GM12878 (cell line): ENCODE results near the gene LEPR. TPM values are rescaled to one million over a fixed set of nuclear protein-coding genes. Genes with fewer than 3 reads are reported as not detected.

Experiments used
- ATAC-seq: fragments of 200-7000 bp; cut with Tn5 transposase; 3 replicates; pipeline ENCODE4 v1.9.1; 2020; ENCODE audit warnings: mild to moderate bottlenecking, moderate library complexity
- Bru-seq: library from RNA; stranded (reverse); fragments of 400-500 nt; gene quantifications from one replicate; lab custom pipeline; 2021; lab: Mats Ljungman, UMichigan
- BruChase-seq, 2 experiments: library from RNA; stranded (reverse); fragments of 400-500 nt; gene quantifications; one replicate each; lab custom pipeline; 2021; lab: Mats Ljungman, UMichigan
- BruUV-seq: library from RNA; stranded (reverse); fragments of 400-500 nt; replicated peaks from 2 replicates; lab custom pipeline; 2021; lab: Mats Ljungman, UMichigan
- CTCF ChIA-PET: fragments of 300-600 bp; sonication (Branson Sonifier 250); formaldehyde crosslinking; extraction: SDS; loops from one replicate; lab custom pipeline; 2021; ENCODE audit warnings: inconsistent platforms; lab: Yijun Ruan, JAX
- POLR2A ChIA-PET: fragments of 350-600 bp; formaldehyde crosslinking; extraction: SDS; loops from one replicate; lab custom pipeline; 2021; ENCODE audit warnings: inconsistent platforms; lab: Charles Lee
- RAD21 ChIA-PET: fragments of 300-600 bp; sonication (Branson Sonifier 250); formaldehyde crosslinking; loops from one replicate; lab custom pipeline; 2023; ENCODE audit warnings: antibody characterized with exemption; ENCODE audit not compliant: unreplicated experiment; lab: Charles Lee
- SMC1A ChIA-PET: fragments of 300-600 bp; sonication (Branson Sonifier 250); formaldehyde crosslinking; loops from one replicate; lab custom pipeline; 2023; ENCODE audit not compliant: unreplicated experiment, uncharacterized antibody; lab: Charles Lee
- DNase-seq: peaks from one replicate; pipeline ENCODE4 v3.0.0-alpha.2; 2011; ENCODE audit warnings: low read depth, low spot score
- FAIRE-seq: peaks from 3 replicates; lab custom pipeline; 2011; peaks lifted over from hg19 to GRCh38; lab: Jason Lieb, UNC
- H2AFZ ChIP-seq: 2 replicates; pipeline ENCODE4 v1.6.0; 2011; ENCODE audit warnings: low read depth, low read length, control low read depth; ENCODE audit not compliant: control insufficient read depth
- H3K27ac ChIP-seq: 2 replicates; pipeline ENCODE4 v1.5.1; 2011; ENCODE audit warnings: control low read depth; ENCODE audit not compliant: control insufficient read depth, insufficient read depth
- H3K27me3 ChIP-seq, 2 experiments: replicated peaks in 1 of 2; 2 replicates each; pipeline versions ENCODE4 v1.6.0 to v1.6.1; 2011; ENCODE audit warnings: low read length in 1 of 2; ENCODE audit not compliant: control insufficient read depth in 2 of 2, insufficient read depth in 2 of 2
- H3K36me3 ChIP-seq, 2 experiments: 2 replicates each; pipeline ENCODE4 v1.5.1; 2011; ENCODE audit warnings: low read length in 1 of 2; ENCODE audit not compliant: control insufficient read depth in 2 of 2, insufficient read depth in 2 of 2
- H3K4me1 ChIP-seq: 2 replicates; pipeline ENCODE4 v1.6.1; 2011; ENCODE audit warnings: mild to moderate bottlenecking, low read length, moderate library complexity, mixed read lengths; ENCODE audit not compliant: control insufficient read depth, insufficient read depth
- H3K4me2 ChIP-seq: 2 replicates; pipeline ENCODE4 v1.6.0; 2011; ENCODE audit warnings: control low read depth; ENCODE audit not compliant: control insufficient read depth, insufficient read depth
- H3K4me3 ChIP-seq: fragments of 200-600 bp; sonication (generic); 2 replicates; pipeline ENCODE4 v1.5.1; 2016
- H3K79me2 ChIP-seq: 2 replicates; pipeline ENCODE4 v1.6.0; 2011; ENCODE audit warnings: low read length; ENCODE audit not compliant: control insufficient read depth, insufficient read depth
- H3K9ac ChIP-seq: 2 replicates; pipeline ENCODE4 v1.8.0; 2011; ENCODE audit warnings: low read length, control low read depth, mixed read lengths; ENCODE audit not compliant: control insufficient read depth, insufficient read depth
- H3K9me3 ChIP-seq: replicated peaks from 3 replicates; pipeline ENCODE4 v1.5.1; 2011; ENCODE audit warnings: mild to moderate bottlenecking, low read length; ENCODE audit not compliant: control insufficient read depth, insufficient read depth
- H4K20me1 ChIP-seq: 2 replicates; pipeline ENCODE4 v1.6.0; 2011; ENCODE audit not compliant: control insufficient read depth, insufficient read depth
- CHD4 ChIP-seq: fragments of 200-600 bp; sonication (generic); IDR thresholded peaks from 2 replicates; pipeline ENCODE4 v1.6.1; 2016; ENCODE audit warnings: mild to moderate bottlenecking
- CREM ChIP-seq: IDR thresholded peaks from 2 replicates; pipeline ENCODE4 v1.6.1; 2014; ENCODE audit warnings: antibody characterized with exemption, low read depth
- ELK1 ChIP-seq: IDR thresholded peaks from 2 replicates; pipeline ENCODE4 v1.6.1; 2012; ENCODE audit warnings: low read depth, low read length, improper control_type of control experiment
- LARP7 ChIP-seq: fragments of 450-650 bp; IDR thresholded peaks from 2 replicates; pipeline ENCODE4 v1.6.1; 2017; ENCODE audit warnings: mild to moderate bottlenecking
- NBN ChIP-seq: fragments of 450-650 bp; IDR thresholded peaks from 2 replicates; pipeline ENCODE4 v1.6.1; 2016
- PKNOX1 ChIP-seq: fragments of 450-650 bp; IDR thresholded peaks from 2 replicates; pipeline ENCODE4 v1.6.1; 2016; ENCODE audit warnings: mild to moderate bottlenecking
- PML ChIP-seq: IDR thresholded peaks from 2 replicates; pipeline ENCODE4 v1.6.1; 2012; ENCODE audit warnings: low read length, inconsistent platforms
- ZNF24 ChIP-seq: fragments of 450-650 bp; IDR thresholded peaks from 2 replicates; pipeline ENCODE4 v1.6.1; 2017; ENCODE audit warnings: antibody characterized with exemption, mild to moderate bottlenecking
- WGBS: methylation state at CpG from one replicate; pipeline ENCODE4 v1.1.6; 2016; ENCODE audit warnings: low lambda C conversion rate; ENCODE audit not compliant: insufficient replicate concordance, insufficient coverage; ENCODE audit errors: missing lambda C conversion rate; 5-methylcytosine and 5-hydroxymethylcytosine counted together
- in situ Hi-C: fragments of 300-500 bp; cut with MboI; formaldehyde crosslinking; loops from 9 replicates; pipeline ENCODE4 v1.14.3; 2018; ENCODE audit warnings: mixed read lengths
- intact Hi-C: fragments of 100-400 bp; cut with micrococcal nuclease; formaldehyde crosslinking; loops from one replicate; pipeline ENCODE4 v1.14.2; 2022; ENCODE audit not compliant: unreplicated experiment
- long read RNA-seq, 2 experiments: library from polyadenylated mRNA; unstranded; transcript quantifications; one replicate each; pipeline ENCODE4 v2.0.0, GENCODE V29; 2019 to 2020
- polyA minus RNA-seq, 3 experiments: library from RNA; depleted of rRNA, polyadenylated mRNA; stranded (reverse); fragments of >200 nt; gene quantifications; 2 replicates each; pipeline ENCODE4 v1.2.3, GENCODE V29; 2011
- polyA plus RNA-seq, 11 experiments: library from polyadenylated mRNA; depleted of rRNA in 4 of 11; unstranded in 6 of 11; stranded (reverse) in 5 of 11; fragments of >200 nt; fragmentation: Nextera tagmentation in 4 of 11; fragmentation: Illumina TruSeq in 1 of 11; extraction: Ambion mirVana in 4 of 11; extraction: Trizol in 1 of 11; gene quantifications; 1 replicate in 1 of 11; 2 replicates in 10 of 11; pipeline versions ENCODE4 v1.2.1 to v1.2.3, GENCODE V29; 2011 to 2016; ENCODE audit warnings: inconsistent platforms in 2 of 11, missing spikeins in 2 of 11, low read depth in 1 of 11
- total RNA-seq, 4 experiments: library from RNA; depleted of rRNA in 3 of 4; stranded (reverse); fragments of >200 nt in 3 of 4; fragmentation: Illumina TruSeq in 1 of 4; extraction: Trizol in 1 of 4; gene quantifications; 2 replicates each; pipeline versions ENCODE4 v1.2.1 to v1.2.3, GENCODE V29; 2013 to 2021
- TF ChIP-seq, protein P1 (sequence below): IDR thresholded peaks from 2 replicates; pipeline ENCODE4 v1.6.1; 2012; ENCODE audit warnings: improper control_type of control experiment, low read depth, low read length; ENCODE audit not compliant: insufficient replicate concordance

LEPR gene
- 11.7 and 12.5 TPM in 2 replicates for total RNA-seq (2013; cell fraction: nucleolus; rRNA removed)
- 1.2 and 1.7 TPM in 2 replicates for total RNA-seq (2014; rRNA removed)
- total RNA-seq (2014; rRNA removed; fragmentation: Illumina TruSeq; extraction: Trizol): 1.6 TPM in 2 replicates
- 1.2 TPM in 2 replicates for total RNA-seq (2021)
- 0.83 TPM for polyA plus RNA-seq (2011; ENCODE audit: low read depth)
- polyA plus RNA-seq (2011; rRNA removed): 3.7 and 7.0 TPM in 2 replicates
- polyA plus RNA-seq (2011; cell fraction: cytosol; rRNA removed): 1.3 and 1.9 TPM in 2 replicates
- 3.1 and 3.9 TPM in 2 replicates for polyA plus RNA-seq (2011; cell fraction: nucleus; rRNA removed)
- polyA plus RNA-seq (2012): 1.1 and 1.7 TPM in 2 replicates
- 1.1 and 3.4 TPM in 2 replicates for polyA plus RNA-seq (2014; fragmentation: Illumina TruSeq; extraction: Trizol)
- polyA plus RNA-seq (2014; fragmentation: Nextera tagmentation; extraction: Ambion mirVana): under 1 TPM; 0.63 to 0.64 TPM
- polyA plus RNA-seq (2014; rRNA removed): 0.49 and 0.62 TPM in 2 replicates
- polyA plus RNA-seq (2016; fragmentation: Nextera tagmentation; extraction: Ambion mirVana): 1 to 10 TPM; 1.3 to 1.6 TPM
- polyA minus RNA-seq (2011; rRNA and poly(A)+ RNA removed): 5.0 and 9.2 TPM in 2 replicates
- 1.9 and 2.1 TPM in 2 replicates for polyA minus RNA-seq (2011; cell fraction: cytosol; rRNA and poly(A)+ RNA removed)
- polyA minus RNA-seq (2011; cell fraction: nucleus; rRNA and poly(A)+ RNA removed): 2.5 and 3.0 TPM in 2 replicates
- Bru-seq, nascent RNA: percentile 57 among the genes with signal in this experiment
- BruChase-seq, experiment 1, labeled RNA remaining after a 6-hour chase: percentile 67 among the genes with signal in this experiment
- BruChase-seq, experiment 2, labeled RNA remaining after a 2-hour chase: percentile 69 among the genes with signal in this experiment
- long read RNA-seq, experiment 1, partial matches to known transcripts: 1 of 4 reads
- long read RNA-seq, experiment 1, other reads (novel, unspliced or antisense): 3 of 4 reads
- long read RNA-seq, experiment 2, full-length matches to known transcripts: 3 of 11 reads
- long read RNA-seq, experiment 2, partial matches to known transcripts: 1 of 11 reads
- long read RNA-seq, experiment 2, other reads (novel, unspliced or antisense): 7 of 11 reads

DNA sequence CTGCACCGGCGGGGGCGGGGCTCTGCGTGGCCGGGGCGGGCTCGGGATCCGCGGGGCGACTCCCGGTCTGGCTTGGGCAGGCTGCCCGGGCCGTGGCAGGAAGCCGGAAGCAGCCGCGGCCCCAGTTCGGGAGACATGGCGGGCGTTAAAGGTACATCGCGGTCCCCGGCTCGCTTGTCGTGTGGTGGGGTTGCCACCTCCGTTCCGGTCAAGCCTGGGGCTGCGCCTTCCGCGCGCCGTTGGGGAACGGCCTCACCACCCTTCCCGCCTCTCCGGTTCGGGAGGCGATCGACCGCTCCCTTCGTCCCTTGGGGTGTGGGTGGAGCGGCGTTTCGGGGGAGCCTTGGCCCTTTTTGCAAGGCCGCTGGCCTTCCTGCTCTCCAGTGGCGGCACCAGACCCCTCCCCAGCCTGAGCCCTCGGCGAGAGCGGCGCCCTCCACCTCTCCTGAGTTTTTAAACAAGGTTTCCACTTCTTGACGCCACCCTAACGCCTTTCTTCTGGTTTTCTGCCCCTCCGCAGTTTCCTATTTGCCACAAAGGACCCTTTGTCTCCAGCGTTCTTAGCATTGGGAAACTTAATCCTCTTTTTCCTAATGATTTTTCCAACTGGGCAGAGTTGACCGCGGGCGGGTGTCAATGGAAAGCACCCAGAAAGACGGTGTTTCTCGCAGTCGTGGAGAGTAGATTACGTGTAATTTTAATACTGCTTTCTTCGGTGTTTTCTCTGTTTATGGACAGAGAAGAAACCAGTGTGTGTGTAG is at the start of gene LEPR, which contains the start of gene LEPROT:
TSS of gene LEPR (plus strand) at position 79 of the 761 bp plus-strand sequence. CDS start 144,898 bp downstream, outside the sequence.
TSS of gene LEPROT (plus strand) at position 79 of the 761 bp plus-strand sequence. CDS start at position 136, 57 bp downstream.
- Histone ChIP-seq H3K79me2 (peaks cover 33% of the 10 kb centered on the region), H2AFZ (peak within 1 kb of the TSS; percentile 100), H3K4me1 (peaks cover 6% of the 10 kb centered on the region), H3K9me3 (no peaks in the 10 kb centered on the region; the same call in 2 of the 3 replicates), H3K4me2 (peak within 1 kb of the TSS; percentile 96), H3K9ac (peak within 1 kb of the TSS; percentile 94), H3K27me3 (no peaks in the 10 kb centered on the region), H3K36me3 (peaks cover 0 to 1% of the 10 kb centered on the region in 2 experiments; a peak in 1 of 4 replicates), H3K4me3 (peak within 1 kb of the TSS; percentile 96), H3K27ac (peak within 1 kb of the TSS; percentile 87), H4K20me1 (no peaks in the 10 kb centered on the region)
- RAD21 ChIA-PET: interaction anchor here (0.7 to 1.3 kb wide), 14 partner anchors 9 to 1633 kb away, joined by 3 to 9 read pairs (median 3); partner anchors contain the start of gene AK4
- POLR2A ChIA-PET: interaction anchor here (1.1 to 1.4 kb wide), 3 partner anchors 15 to 459 kb away, joined by 3 to 5 read pairs (median 3); no protein-coding TSS in a partner anchor
- CTCF ChIA-PET: interaction anchor here (0.6 to 4.2 kb wide), 9 partner anchors 9 to 596 kb away, joined by 3 to 41 read pairs (median 4); no protein-coding TSS in a partner anchor
- SMC1A ChIA-PET: interaction anchor here (0.8 to 1.5 kb wide), 3 partner anchors 20 to 267 kb away, joined by 3 to 4 read pairs (median 3); no protein-coding TSS in a partner anchor
- ATAC-seq (peak; percentile 82), DNase-seq (no peak), FAIRE-seq (no peak)
- in situ Hi-C loops: loop anchor here (10.0 kb wide), 1 partner anchor 824 kb away; no protein-coding TSS in a partner anchor
- intact Hi-C loops: loop anchor here (1.0 kb wide), 1 partner anchor 392 kb away; no protein-coding TSS in a partner anchor
- under 1% methylated on average over 39 of the region's 60 CpGs for WGBS
- BruUV-seq: no TSS peak
- peak; percentile 88 for TF ChIP-seq LARP7
- 0 out of 2 replicates have a peak, but pooled peaks have one; percentile 27 for TF ChIP-seq CREM
- TF ChIP-seq CHD4: no peak
- TF ChIP-seq PML: 0 out of 2 replicates have a peak, but pooled peaks have one; percentile 60
- TF ChIP-seq PKNOX1: no peak
- 0 out of 2 replicates have a peak, but pooled peaks have one; percentile 6 for TF ChIP-seq ELK1
- TF ChIP-seq, protein P1, sequence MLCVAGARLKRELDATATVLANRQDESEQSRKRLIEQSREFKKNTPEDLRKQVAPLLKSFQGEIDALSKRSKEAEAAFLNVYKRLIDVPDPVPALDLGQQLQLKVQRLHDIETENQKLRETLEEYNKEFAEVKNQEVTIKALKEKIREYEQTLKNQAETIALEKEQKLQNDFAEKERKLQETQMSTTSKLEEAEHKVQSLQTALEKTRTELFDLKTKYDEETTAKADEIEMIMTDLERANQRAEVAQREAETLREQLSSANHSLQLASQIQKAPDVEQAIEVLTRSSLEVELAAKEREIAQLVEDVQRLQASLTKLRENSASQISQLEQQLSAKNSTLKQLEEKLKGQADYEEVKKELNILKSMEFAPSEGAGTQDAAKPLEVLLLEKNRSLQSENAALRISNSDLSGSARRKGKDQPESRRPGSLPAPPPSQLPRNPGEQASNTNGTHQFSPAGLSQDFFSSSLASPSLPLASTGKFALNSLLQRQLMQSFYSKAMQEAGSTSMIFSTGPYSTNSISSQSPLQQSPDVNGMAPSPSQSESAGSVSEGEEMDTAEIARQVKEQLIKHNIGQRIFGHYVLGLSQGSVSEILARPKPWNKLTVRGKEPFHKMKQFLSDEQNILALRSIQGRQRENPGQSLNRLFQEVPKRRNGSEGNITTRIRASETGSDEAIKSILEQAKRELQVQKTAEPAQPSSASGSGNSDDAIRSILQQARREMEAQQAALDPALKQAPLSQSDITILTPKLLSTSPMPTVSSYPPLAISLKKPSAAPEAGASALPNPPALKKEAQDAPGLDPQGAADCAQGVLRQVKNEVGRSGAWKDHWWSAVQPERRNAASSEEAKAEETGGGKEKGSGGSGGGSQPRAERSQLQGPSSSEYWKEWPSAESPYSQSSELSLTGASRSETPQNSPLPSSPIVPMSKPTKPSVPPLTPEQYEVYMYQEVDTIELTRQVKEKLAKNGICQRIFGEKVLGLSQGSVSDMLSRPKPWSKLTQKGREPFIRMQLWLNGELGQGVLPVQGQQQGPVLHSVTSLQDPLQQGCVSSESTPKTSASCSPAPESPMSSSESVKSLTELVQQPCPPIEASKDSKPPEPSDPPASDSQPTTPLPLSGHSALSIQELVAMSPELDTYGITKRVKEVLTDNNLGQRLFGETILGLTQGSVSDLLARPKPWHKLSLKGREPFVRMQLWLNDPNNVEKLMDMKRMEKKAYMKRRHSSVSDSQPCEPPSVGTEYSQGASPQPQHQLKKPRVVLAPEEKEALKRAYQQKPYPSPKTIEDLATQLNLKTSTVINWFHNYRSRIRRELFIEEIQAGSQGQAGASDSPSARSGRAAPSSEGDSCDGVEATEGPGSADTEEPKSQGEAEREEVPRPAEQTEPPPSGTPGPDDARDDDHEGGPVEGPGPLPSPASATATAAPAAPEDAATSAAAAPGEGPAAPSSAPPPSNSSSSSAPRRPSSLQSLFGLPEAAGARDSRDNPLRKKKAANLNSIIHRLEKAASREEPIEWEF: no peak
- peak; percentile 37 for TF ChIP-seq NBN
- TF ChIP-seq ZNF24: 0 out of 2 replicates have a peak, but pooled peaks have one; percentile 5
